WTC11 (cell line): ENCODE measurements around the gene FAM3D. TPM values are rescaled to one million over a fixed set of nuclear protein-coding genes. Genes with fewer than 3 reads are reported as not detected.

Experiments used
- ATAC-seq: fragments of 200-7000 bp; cut with Tn5 transposase; 2 replicates; pipeline ENCODE4 v1.10.0; 2021; ENCODE audit warnings: mild to moderate bottlenecking, moderate library complexity
- CTCF ChIA-PET: fragments of 300-600 bp; sonication (Branson Sonifier 250); formaldehyde crosslinking; loops from one replicate; lab custom pipeline; 2021; ENCODE audit warnings: antibody characterized with exemption; lab: Charles Lee
- POLR2A ChIA-PET: fragments of 350-600 bp; sonication (Branson Sonifier 250); formaldehyde crosslinking; loops from one replicate; lab custom pipeline; 2021; ENCODE audit warnings: antibody characterized with exemption; lab: Charles Lee
- DNase-seq: peaks from one replicate; pipeline ENCODE4 v3.0.0; 2021; ENCODE audit warnings: low spot score
- H3K27ac Mint-ChIP-seq: 2 replicates; pipeline ENCODE4 v1.8.0; 2021; ENCODE audit warnings: mixed read lengths
- H3K27me3 Mint-ChIP-seq: 2 replicates; pipeline ENCODE4 v1.8.0; 2021; ENCODE audit warnings: low read depth, mild to moderate bottlenecking, moderate library complexity, mixed read lengths
- H3K36me3 Mint-ChIP-seq: 2 replicates; pipeline ENCODE4 v1.8.0; 2021; ENCODE audit warnings: mixed read lengths
- H3K4me1 Mint-ChIP-seq: 2 replicates; pipeline ENCODE4 v1.8.0; 2022; ENCODE audit warnings: mixed read lengths
- H3K4me3 Mint-ChIP-seq: 2 replicates; pipeline ENCODE4 v1.8.0; 2021; ENCODE audit warnings: mild to moderate bottlenecking, moderate library complexity, mixed read lengths
- H3K9me3 Mint-ChIP-seq: 2 replicates; pipeline ENCODE4 v1.8.0; 2021; ENCODE audit warnings: mixed read lengths
- ELF4 ChIP-seq: sonication (generic); formaldehyde crosslinking; IDR thresholded peaks from 2 replicates; pipeline ENCODE4 v1.8.1; 2022; ENCODE audit warnings: low read depth, mild to moderate bottlenecking, moderate library complexity, missing genetic modification reagents
- EMX1 ChIP-seq: fragments of 250-450 bp; sonication (Bioruptor Pico); IDR thresholded peaks from 2 replicates; pipeline ENCODE4 v1.8.0; 2021; ENCODE audit warnings: mild to moderate bottlenecking
- FOXP1 ChIP-seq: sonication (generic); formaldehyde crosslinking; IDR thresholded peaks from 2 replicates; pipeline ENCODE4 v1.8.0; 2022; ENCODE audit warnings: missing genetic modification reagents, mild to moderate bottlenecking, moderate library complexity, borderline replicate concordance
- HMGA2 ChIP-seq: fragments of 250-450 bp; sonication (Bioruptor Pico); IDR thresholded peaks from 2 replicates; pipeline ENCODE4 v1.4.0; 2021; ENCODE audit warnings: mild to moderate bottlenecking, moderate library complexity
- JAZF1 ChIP-seq: fragments of 250-450 bp; sonication (Bioruptor Pico); IDR thresholded peaks from 2 replicates; pipeline ENCODE4 v1.9.0; 2021; ENCODE audit warnings: moderate library complexity, mild to moderate bottlenecking, inconsistent platforms
- NFE2L1 ChIP-seq: sonication (generic); formaldehyde crosslinking; IDR thresholded peaks from 2 replicates; pipeline ENCODE4 v1.8.1; 2023; ENCODE audit warnings: missing genetic modification reagents
- NFYB ChIP-seq: sonication (generic); formaldehyde crosslinking; conservative IDR thresholded peaks from 2 replicates; pipeline ENCODE4 v1.8.0; 2022; ENCODE audit warnings: low read depth, missing genetic modification reagents
- RORB ChIP-seq: fragments of 250-450 bp; sonication (Bioruptor Pico); IDR thresholded peaks from 2 replicates; pipeline ENCODE4 v1.9.0; 2021; ENCODE audit warnings: mild to moderate bottlenecking
- SMAD4 ChIP-seq: sonication (generic); formaldehyde crosslinking; IDR thresholded peaks from 2 replicates; pipeline ENCODE4 v1.8.0; 2022; ENCODE audit warnings: mild to moderate bottlenecking, missing genetic modification reagents
- ZNF121 ChIP-seq: sonication (generic); formaldehyde crosslinking; IDR thresholded peaks from 2 replicates; pipeline ENCODE4 v1.8.0; 2023; ENCODE audit warnings: missing genetic modification reagents
- ZNF138 ChIP-seq: sonication (generic); formaldehyde crosslinking; conservative IDR thresholded peaks from 2 replicates; pipeline ENCODE4 v1.8.1; 2022; ENCODE audit warnings: mild to moderate bottlenecking, moderate library complexity, missing genetic modification reagents
- ZNF317 ChIP-seq: sonication (generic); formaldehyde crosslinking; IDR thresholded peaks from 2 replicates; pipeline ENCODE4 v1.8.1; 2023; ENCODE audit warnings: low read depth, mild to moderate bottlenecking, moderate library complexity, missing genetic modification reagents, borderline replicate concordance
- total RNA-seq: library from RNA; stranded (reverse); gene quantifications from 3 replicates; pipeline ENCODE4 v1.2.3, GENCODE V29; 2021
- TF ChIP-seq, protein P1 (sequence below): fragments of 200-600 bp; IDR thresholded peaks from 2 replicates; pipeline ENCODE4 v1.8.0; 2022; ENCODE audit warnings: antibody characterized with exemption
- TF ChIP-seq, protein P2 (sequence below): sonication (generic); formaldehyde crosslinking; IDR thresholded peaks from 2 replicates; pipeline ENCODE4 v1.8.1; 2023; ENCODE audit warnings: mild to moderate bottlenecking, missing genetic modification reagents, moderate library complexity
- TF ChIP-seq, protein P3 (sequence below): fragments of 250-450 bp; sonication (Bioruptor Pico); IDR thresholded peaks from 2 replicates; pipeline ENCODE4 v2.1.2; 2022; ENCODE audit warnings: mild to moderate bottlenecking, moderate library complexity
- TF ChIP-seq, protein P4 (sequence below): sonication (generic); formaldehyde crosslinking; IDR thresholded peaks from 2 replicates; pipeline ENCODE4 v1.8.0; 2022; ENCODE audit warnings: mild to moderate bottlenecking, missing genetic modification reagents
- TF ChIP-seq, protein P5 (sequence below): sonication (generic); formaldehyde crosslinking; IDR thresholded peaks from 2 replicates; pipeline ENCODE4 v1.8.1; 2023; ENCODE audit warnings: mild to moderate bottlenecking, missing genetic modification reagents, moderate library complexity
- TF ChIP-seq, protein P6 (sequence below): sonication (generic); formaldehyde crosslinking; conservative IDR thresholded peaks from 2 replicates; pipeline ENCODE4 v1.8.1; 2023; ENCODE audit warnings: mild to moderate bottlenecking, low read depth, missing genetic modification reagents, moderate library complexity
- TF ChIP-seq, protein P7 (sequence below): sonication (generic); formaldehyde crosslinking; IDR thresholded peaks from 2 replicates; pipeline ENCODE4 v1.8.0; 2022; ENCODE audit warnings: missing genetic modification reagents

Gene FAM3D
- total RNA-seq, 1 experiment from 2014 or later: 0.66 TPM

DNA sequence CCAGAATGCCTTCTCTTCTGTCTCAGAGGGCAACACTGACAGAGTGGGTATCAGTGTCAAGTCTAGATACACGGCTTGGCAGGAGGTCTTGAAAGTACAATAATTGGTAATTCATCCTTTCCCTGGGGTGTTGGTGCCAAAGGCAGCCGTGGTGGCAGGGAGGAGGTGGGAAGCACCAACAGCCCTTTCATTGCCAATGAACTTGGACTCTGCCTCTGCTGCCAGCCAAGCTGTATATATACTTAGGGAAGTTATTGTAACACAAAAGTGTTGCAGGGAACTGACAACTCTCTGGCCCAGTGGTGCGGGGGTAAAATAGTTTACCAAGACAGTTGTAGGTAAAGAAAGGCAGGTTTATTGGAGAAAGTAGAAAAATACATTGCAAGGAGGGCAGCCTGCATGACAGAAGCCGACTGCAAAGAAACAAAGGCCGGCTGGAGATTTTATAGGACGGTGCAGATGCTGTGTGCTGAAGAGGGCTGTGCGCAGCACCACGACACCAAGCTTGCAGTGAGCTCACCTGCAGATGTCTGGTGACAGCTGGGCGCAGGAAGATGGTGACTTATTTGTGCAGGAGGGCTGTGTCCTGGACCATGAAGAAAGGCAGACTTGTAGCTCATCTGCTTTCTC lies 4.0 kb upstream of the FAM3D start:
- no peak overlapping the region for H3K27ac Mint-ChIP-seq
- ChIA-PET POLR2A (no interaction called here), CTCF (no interaction called here)
- H3K4me1 Mint-ChIP-seq: peaks cover 8% of the 10 kb centered on the region; the same call in 1 of the 2 replicates
- peaks cover 3% of the 10 kb centered on the region; the same call in 1 of the 2 replicates for H3K27me3 Mint-ChIP-seq
- ATAC-seq (no peak), DNase-seq (no peak)
- peaks cover 28% of the 10 kb centered on the region for H3K9me3 Mint-ChIP-seq
- TF ChIP-seq SMAD4 (CRISPR knock-in tag) (no peak), NFYB (no peak), ZNF317 (no peak), RORB (no peak), NFE2L1 (CRISPR knock-in tag) (no peak), ZNF121 (CRISPR knock-in tag) (no peak), HMGA2 (CRISPR knock-in tag) (no peak), EMX1 (CRISPR knock-in tag) (no peak), FOXP1 (CRISPR knock-in tag) (no peak), ELF4 (CRISPR knock-in tag) (no peak), JAZF1 (CRISPR knock-in tag) (no peak), ZNF138 (no peak)
- TF ChIP-seq, protein P1, sequence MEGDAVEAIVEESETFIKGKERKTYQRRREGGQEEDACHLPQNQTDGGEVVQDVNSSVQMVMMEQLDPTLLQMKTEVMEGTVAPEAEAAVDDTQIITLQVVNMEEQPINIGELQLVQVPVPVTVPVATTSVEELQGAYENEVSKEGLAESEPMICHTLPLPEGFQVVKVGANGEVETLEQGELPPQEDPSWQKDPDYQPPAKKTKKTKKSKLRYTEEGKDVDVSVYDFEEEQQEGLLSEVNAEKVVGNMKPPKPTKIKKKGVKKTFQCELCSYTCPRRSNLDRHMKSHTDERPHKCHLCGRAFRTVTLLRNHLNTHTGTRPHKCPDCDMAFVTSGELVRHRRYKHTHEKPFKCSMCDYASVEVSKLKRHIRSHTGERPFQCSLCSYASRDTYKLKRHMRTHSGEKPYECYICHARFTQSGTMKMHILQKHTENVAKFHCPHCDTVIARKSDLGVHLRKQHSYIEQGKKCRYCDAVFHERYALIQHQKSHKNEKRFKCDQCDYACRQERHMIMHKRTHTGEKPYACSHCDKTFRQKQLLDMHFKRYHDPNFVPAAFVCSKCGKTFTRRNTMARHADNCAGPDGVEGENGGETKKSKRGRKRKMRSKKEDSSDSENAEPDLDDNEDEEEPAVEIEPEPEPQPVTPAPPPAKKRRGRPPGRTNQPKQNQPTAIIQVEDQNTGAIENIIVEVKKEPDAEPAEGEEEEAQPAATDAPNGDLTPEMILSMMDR: no peak
- TF ChIP-seq, protein P2, sequence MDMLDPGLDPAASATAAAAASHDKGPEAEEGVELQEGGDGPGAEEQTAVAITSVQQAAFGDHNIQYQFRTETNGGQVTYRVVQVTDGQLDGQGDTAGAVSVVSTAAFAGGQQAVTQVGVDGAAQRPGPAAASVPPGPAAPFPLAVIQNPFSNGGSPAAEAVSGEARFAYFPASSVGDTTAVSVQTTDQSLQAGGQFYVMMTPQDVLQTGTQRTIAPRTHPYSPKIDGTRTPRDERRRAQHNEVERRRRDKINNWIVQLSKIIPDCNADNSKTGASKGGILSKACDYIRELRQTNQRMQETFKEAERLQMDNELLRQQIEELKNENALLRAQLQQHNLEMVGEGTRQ (CRISPR knock-in tag): no peak
- TF ChIP-seq, protein P3, sequence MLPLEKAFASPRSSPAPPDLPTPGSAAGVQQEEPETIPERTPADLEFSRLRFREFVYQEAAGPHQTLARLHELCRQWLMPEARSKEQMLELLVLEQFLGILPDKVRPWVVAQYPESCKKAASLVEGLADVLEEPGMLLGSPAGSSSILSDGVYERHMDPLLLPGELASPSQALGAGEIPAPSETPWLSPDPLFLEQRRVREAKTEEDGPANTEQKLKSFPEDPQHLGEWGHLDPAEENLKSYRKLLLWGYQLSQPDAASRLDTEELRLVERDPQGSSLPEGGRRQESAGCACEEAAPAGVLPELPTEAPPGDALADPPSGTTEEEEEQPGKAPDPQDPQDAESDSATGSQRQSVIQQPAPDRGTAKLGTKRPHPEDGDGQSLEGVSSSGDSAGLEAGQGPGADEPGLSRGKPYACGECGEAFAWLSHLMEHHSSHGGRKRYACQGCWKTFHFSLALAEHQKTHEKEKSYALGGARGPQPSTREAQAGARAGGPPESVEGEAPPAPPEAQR: no peak
- TF ChIP-seq, protein P4, sequence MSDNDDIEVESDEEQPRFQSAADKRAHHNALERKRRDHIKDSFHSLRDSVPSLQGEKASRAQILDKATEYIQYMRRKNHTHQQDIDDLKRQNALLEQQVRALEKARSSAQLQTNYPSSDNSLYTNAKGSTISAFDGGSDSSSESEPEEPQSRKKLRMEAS (CRISPR knock-in tag): no peak
- TF ChIP-seq, protein P5, sequence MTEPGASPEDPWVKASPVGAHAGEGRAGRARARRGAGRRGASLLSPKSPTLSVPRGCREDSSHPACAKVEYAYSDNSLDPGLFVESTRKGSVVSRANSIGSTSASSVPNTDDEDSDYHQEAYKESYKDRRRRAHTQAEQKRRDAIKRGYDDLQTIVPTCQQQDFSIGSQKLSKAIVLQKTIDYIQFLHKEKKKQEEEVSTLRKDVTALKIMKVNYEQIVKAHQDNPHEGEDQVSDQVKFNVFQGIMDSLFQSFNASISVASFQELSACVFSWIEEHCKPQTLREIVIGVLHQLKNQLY: no peak
- TF ChIP-seq, protein P6, sequence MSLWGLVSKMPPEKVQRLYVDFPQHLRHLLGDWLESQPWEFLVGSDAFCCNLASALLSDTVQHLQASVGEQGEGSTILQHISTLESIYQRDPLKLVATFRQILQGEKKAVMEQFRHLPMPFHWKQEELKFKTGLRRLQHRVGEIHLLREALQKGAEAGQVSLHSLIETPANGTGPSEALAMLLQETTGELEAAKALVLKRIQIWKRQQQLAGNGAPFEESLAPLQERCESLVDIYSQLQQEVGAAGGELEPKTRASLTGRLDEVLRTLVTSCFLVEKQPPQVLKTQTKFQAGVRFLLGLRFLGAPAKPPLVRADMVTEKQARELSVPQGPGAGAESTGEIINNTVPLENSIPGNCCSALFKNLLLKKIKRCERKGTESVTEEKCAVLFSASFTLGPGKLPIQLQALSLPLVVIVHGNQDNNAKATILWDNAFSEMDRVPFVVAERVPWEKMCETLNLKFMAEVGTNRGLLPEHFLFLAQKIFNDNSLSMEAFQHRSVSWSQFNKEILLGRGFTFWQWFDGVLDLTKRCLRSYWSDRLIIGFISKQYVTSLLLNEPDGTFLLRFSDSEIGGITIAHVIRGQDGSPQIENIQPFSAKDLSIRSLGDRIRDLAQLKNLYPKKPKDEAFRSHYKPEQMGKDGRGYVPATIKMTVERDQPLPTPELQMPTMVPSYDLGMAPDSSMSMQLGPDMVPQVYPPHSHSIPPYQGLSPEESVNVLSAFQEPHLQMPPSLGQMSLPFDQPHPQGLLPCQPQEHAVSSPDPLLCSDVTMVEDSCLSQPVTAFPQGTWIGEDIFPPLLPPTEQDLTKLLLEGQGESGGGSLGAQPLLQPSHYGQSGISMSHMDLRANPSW (CRISPR knock-in tag): no peak
- TF ChIP-seq, protein P7, sequence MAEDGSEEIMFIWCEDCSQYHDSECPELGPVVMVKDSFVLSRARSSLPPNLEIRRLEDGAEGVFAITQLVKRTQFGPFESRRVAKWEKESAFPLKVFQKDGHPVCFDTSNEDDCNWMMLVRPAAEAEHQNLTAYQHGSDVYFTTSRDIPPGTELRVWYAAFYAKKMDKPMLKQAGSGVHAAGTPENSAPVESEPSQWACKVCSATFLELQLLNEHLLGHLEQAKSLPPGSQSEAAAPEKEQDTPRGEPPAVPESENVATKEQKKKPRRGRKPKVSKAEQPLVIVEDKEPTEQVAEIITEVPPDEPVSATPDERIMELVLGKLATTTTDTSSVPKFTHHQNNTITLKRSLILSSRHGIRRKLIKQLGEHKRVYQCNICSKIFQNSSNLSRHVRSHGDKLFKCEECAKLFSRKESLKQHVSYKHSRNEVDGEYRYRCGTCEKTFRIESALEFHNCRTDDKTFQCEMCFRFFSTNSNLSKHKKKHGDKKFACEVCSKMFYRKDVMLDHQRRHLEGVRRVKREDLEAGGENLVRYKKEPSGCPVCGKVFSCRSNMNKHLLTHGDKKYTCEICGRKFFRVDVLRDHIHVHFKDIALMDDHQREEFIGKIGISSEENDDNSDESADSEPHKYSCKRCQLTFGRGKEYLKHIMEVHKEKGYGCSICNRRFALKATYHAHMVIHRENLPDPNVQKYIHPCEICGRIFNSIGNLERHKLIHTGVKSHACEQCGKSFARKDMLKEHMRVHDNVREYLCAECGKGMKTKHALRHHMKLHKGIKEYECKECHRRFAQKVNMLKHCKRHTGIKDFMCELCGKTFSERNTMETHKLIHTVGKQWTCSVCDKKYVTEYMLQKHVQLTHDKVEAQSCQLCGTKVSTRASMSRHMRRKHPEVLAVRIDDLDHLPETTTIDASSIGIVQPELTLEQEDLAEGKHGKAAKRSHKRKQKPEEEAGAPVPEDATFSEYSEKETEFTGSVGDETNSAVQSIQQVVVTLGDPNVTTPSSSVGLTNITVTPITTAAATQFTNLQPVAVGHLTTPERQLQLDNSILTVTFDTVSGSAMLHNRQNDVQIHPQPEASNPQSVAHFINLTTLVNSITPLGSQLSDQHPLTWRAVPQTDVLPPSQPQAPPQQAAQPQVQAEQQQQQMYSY: no peak
- TF ChIP-seq, all 79 proteins: peak for 0
- no peak overlapping the region for H3K4me3 Mint-ChIP-seq
- H3K36me3 Mint-ChIP-seq: peaks cover 2% of the 10 kb centered on the region
